Body of pancreas (tissue), 4 donors: ENCODE data around the gene SIK2. TPM values are rescaled to one million over a fixed set of nuclear protein-coding genes. Genes with fewer than 3 reads are reported as not detected.

Experiments used
- ATAC-seq: fragments of 150-250 bp; one replicate; pipeline ENCODE4 v1.9.1; 2016
- DNase-seq, 4 donors: peaks; one replicate each; pipeline ENCODE4 v3.0.0-alpha.2; 2019
- H3K27ac ChIP-seq, 4 donors: fragments of 200-600 bp; sonication (generic); 1 replicate in 3 of 4; 2 replicates in 1 of 4; pipeline versions ENCODE4 v1.5.1 to v1.6.1; 2016 to 2019; ENCODE audit warnings: mild to moderate bottlenecking in 1 of 4, mixed read lengths in 1 of 4, moderate library complexity in 1 of 4
- H3K27me3 ChIP-seq, 2 donors: fragments of 200-600 bp; sonication (generic); one replicate each; pipeline ENCODE4 v1.6.0; 2016; ENCODE audit warnings: mild to moderate bottlenecking in 1 of 2
- H3K36me3 ChIP-seq, 2 donors: fragments of 200-600 bp; sonication (generic); replicated peaks in 1 of 2; 2 replicates each; pipeline ENCODE4 v1.5.1; 2016; ENCODE audit warnings: low read depth in 2 of 2; ENCODE audit not compliant: insufficient read depth in 1 of 2
- H3K4me1 ChIP-seq: fragments of 200-600 bp; sonication (generic); one replicate; pipeline ENCODE4 v1.6.0; 2016
- H3K4me3 ChIP-seq, 2 donors: fragments of 200-600 bp; sonication (generic); 1 replicate in 1 of 2; 2 replicates in 1 of 2; pipeline ENCODE4 v1.5.1; 2016 to 2019
- H3K9me3 ChIP-seq, 3 donors: fragments of 200-600 bp; sonication (generic); 1 replicate in 2 of 3; 2 replicates in 1 of 3; pipeline ENCODE4 v1.5.1; 2016
- CTCF ChIP-seq, 7 experiments: fragments of 450-650 bp in 4 of 7; fragments of 200-600 bp in 3 of 7; sonication (generic) in 3 of 7; IDR thresholded peaks; one replicate each; pipeline ENCODE4 v1.5.1; 2016 to 2019; ENCODE audit warnings: antibody characterized with exemption in 7 of 7
- POLR2A ChIP-seq, 3 donors: fragments of 450-650 bp; IDR thresholded peaks; one replicate each; pipeline ENCODE4 v1.6.1; 2016; ENCODE audit warnings: antibody characterized with exemption in 3 of 3, mild to moderate bottlenecking in 2 of 3
- WGBS, 2 donors: methylation state at CpG; one replicate each; pipeline ENCODE4 v1.1.5; 2017; 5-methylcytosine and 5-hydroxymethylcytosine counted together
- intact Hi-C: fragments of 100-400 bp; cut with DNase I; formaldehyde crosslinking; loops from one replicate; pipeline ENCODE4 v1.15.1; 2023
- total RNA-seq, 2 donors: library from RNA; depleted of rRNA; stranded (reverse); fragments of >200 nt; gene quantifications; one replicate each; pipeline ENCODE4 v1.1.0, GENCODE V29; 2016

SIK2 gene
- total RNA-seq, 2 donors from 2014 or later: 15.3 to 16.5 TPM

- peaks cover 13% of the 10 kb centered on the region for H3K4me1 ChIP-seq
- no peaks in the 10 kb centered on the region for H3K27me3 ChIP-seq
- no peak overlapping the region for H3K4me3 ChIP-seq
- no peak overlapping the region for H3K27ac ChIP-seq
- intact Hi-C loops: no loop called here
- no peaks in the 10 kb centered on the region for H3K9me3 ChIP-seq
- DNase-seq (no peak), ATAC-seq (no peak)
- TF ChIP-seq CTCF (IDR thresholded peaks at IDR 0.05) (no peak), POLR2A (IDR thresholded peaks at IDR 0.05) (no peak)
- 93 to 94% methylated on average over 6 of the region's 6 CpGs for WGBS, 2 donors
- peaks cover 0 to 36% of the 10 kb centered on the region in 2 donors for H3K36me3 ChIP-seq
Measured at GRCh38 chr11:111745719-111746504, 143.7 kb downstream of the SIK2 start.

- no peak for TF ChIP-seq POLR2A (IDR thresholded peaks at IDR 0.05)
- no peak for TF ChIP-seq CTCF (IDR thresholded peaks at IDR 0.05)
- DNase-seq: no peak
- Histone ChIP-seq H3K4me3 (no peak overlapping the region), H3K9me3 (no peaks in the 10 kb centered on the region), H3K4me1 (peaks cover 13% of the 10 kb centered on the region), H3K27ac (no peak overlapping the region), H3K27me3 (no peaks in the 10 kb centered on the region), H3K36me3 (peaks cover 3 to 38% of the 10 kb centered on the region in 2 donors)
- intact Hi-C loops: no loop called here
- WGBS, 2 donors: 56 to 59% methylated on average over 7 of the region's 7 CpGs
- ATAC-seq: no peak
Measured at GRCh38 chr11:111748035-111748804, 146.0 kb downstream of the SIK2 start.

- Histone ChIP-seq H3K36me3 (peaks cover 3 to 38% of the 10 kb centered on the region in 2 donors), H3K27me3 (no peaks in the 10 kb centered on the region), H3K4me3 (no peak overlapping the region), H3K4me1 (peaks cover 13% of the 10 kb centered on the region), H3K27ac (no peak overlapping the region), H3K9me3 (no peaks in the 10 kb centered on the region)
- intact Hi-C loops: no loop called here
- no peak for ATAC-seq
- TF ChIP-seq CTCF (IDR thresholded peaks at IDR 0.05) (no peak), POLR2A (IDR thresholded peaks at IDR 0.05) (no peak)
- no peak for DNase-seq
Measured at GRCh38 chr11:111749646-111750045, 147.4 kb downstream of the SIK2 start.

- H3K36me3 ChIP-seq: peaks cover 3 to 33% of the 10 kb centered on the region in 2 donors
- H3K27me3 ChIP-seq: no peaks in the 10 kb centered on the region
- no peak overlapping the region for H3K4me3 ChIP-seq
- WGBS, 2 donors: 99 to 100% methylated on average over 6 of the region's 6 CpGs
- peaks cover 45% of the 10 kb centered on the region for H3K4me1 ChIP-seq
- intact Hi-C loops: no loop called here
- H3K9me3 ChIP-seq: no peaks in the 10 kb centered on the region
- ATAC-seq: no peak
- no peak overlapping the region for H3K27ac ChIP-seq
- no peak for DNase-seq
- TF ChIP-seq CTCF (IDR thresholded peaks at IDR 0.05) (no peak), POLR2A (IDR thresholded peaks at IDR 0.05) (no peak)
Measured at GRCh38 chr11:111756097-111756496, 153.8 kb downstream of the SIK2 start.
